GM06990 (cell line): ENCODE results near the gene C22orf39.
A peak's percentile ranks its signal among the peaks of the same experiment; 100 is the strongest.
"Not testable (repeated sequence)": the region's sequence is repeated elsewhere in the genome, so short reads cannot be mapped to it uniquely, and the experiment has no call there.

Experiments used
- DNase-seq: peaks from one replicate; pipeline ENCODE4 v3.0.0-alpha.2; 2011; ENCODE audit not compliant: insufficient read length; ENCODE audit errors: extremely low read depth
- H3K27me3 ChIP-seq: replicated peaks from 2 replicates; pipeline ENCODE4 v1.6.0; 2011; ENCODE audit warnings: low read length; ENCODE audit not compliant: control insufficient read depth, insufficient read depth
- H3K36me3 ChIP-seq: 2 replicates; pipeline ENCODE4 v1.5.1; 2011; ENCODE audit warnings: low read length; ENCODE audit not compliant: control insufficient read depth, insufficient read depth
- H3K4me3 ChIP-seq: replicated peaks from 2 replicates; pipeline ENCODE4 v1.5.1; 2011; ENCODE audit warnings: low read depth, mild to moderate bottlenecking, control low read depth, low read length
- TF ChIP-seq, protein P1 (sequence below): IDR thresholded peaks from 2 replicates; pipeline ENCODE4 v1.5.1; 2011; ENCODE audit warnings: low read length, control low read depth, mild to moderate bottlenecking, inconsistent platforms; ENCODE audit not compliant: insufficient read depth, poor library complexity, severe bottlenecking

Gene C22orf39

DNA sequence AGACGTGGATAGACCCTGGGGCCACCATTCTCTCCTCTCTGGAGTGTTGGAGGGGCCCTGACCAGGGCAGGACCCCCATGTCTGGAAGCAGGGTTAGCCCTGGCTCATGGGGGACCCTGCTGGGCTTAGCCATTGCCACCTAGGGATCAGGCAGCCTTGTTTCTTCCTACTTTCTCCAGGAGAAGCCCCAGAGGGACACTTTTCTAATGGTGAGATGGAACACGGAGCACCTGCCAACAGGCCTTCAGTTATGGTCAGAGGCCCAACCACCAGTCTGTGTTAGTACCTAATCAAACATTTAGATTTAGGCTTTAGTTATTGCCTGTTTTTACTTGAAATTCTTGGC lies 1.9 kb upstream of the C22orf39 start:
- TF ChIP-seq, protein P1, sequence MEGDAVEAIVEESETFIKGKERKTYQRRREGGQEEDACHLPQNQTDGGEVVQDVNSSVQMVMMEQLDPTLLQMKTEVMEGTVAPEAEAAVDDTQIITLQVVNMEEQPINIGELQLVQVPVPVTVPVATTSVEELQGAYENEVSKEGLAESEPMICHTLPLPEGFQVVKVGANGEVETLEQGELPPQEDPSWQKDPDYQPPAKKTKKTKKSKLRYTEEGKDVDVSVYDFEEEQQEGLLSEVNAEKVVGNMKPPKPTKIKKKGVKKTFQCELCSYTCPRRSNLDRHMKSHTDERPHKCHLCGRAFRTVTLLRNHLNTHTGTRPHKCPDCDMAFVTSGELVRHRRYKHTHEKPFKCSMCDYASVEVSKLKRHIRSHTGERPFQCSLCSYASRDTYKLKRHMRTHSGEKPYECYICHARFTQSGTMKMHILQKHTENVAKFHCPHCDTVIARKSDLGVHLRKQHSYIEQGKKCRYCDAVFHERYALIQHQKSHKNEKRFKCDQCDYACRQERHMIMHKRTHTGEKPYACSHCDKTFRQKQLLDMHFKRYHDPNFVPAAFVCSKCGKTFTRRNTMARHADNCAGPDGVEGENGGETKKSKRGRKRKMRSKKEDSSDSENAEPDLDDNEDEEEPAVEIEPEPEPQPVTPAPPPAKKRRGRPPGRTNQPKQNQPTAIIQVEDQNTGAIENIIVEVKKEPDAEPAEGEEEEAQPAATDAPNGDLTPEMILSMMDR, result no peak
- H3K36me3 ChIP-seq, result peaks cover 13% of the 10 kb centered on the region
- DNase-seq, result no peak
- H3K4me3 ChIP-seq, result no peak overlapping the region
- no peaks in the 10 kb centered on the region for H3K27me3 ChIP-seq

DNA sequence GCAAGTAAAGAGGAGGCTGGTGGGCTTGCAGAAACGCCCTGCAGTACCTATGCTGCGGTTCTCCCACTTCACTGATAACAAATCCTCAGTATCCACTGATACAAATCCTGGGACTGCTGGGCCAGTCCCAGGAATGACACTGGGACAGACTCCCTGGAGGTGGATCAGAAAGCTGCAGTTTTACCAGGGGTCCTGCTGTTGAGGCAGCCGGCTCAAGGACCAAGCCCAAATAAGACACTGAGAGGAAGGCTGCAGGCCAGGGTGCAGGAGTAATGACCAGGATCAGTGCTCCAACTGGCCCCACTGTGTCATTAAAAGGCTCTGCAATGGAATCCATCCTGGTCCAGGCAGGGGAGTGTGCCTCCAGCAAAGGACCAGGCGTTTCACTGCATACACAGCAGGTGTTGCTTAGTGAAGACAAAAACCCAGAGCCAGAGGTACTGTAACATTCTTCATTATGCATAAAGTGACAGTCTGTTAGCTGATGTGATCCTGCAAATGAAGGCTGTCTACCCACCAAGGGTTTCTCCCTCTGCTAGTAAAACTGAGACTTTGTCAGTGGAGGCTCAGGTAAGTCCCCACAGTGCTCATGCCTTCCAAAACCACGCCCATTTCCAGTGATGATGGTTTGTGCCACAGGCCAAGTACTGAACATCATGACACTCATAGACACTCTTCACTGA lies 1.4 kb upstream of the C22orf39 start:
- Histone ChIP-seq H3K27me3 (no peaks in the 10 kb centered on the region), H3K36me3 (peaks cover 8% of the 10 kb centered on the region), H3K4me3 (peak overlapping the region; percentile 85)
- TF ChIP-seq, protein P1, result no peak
- peak; percentile 37 for DNase-seq

DNA sequence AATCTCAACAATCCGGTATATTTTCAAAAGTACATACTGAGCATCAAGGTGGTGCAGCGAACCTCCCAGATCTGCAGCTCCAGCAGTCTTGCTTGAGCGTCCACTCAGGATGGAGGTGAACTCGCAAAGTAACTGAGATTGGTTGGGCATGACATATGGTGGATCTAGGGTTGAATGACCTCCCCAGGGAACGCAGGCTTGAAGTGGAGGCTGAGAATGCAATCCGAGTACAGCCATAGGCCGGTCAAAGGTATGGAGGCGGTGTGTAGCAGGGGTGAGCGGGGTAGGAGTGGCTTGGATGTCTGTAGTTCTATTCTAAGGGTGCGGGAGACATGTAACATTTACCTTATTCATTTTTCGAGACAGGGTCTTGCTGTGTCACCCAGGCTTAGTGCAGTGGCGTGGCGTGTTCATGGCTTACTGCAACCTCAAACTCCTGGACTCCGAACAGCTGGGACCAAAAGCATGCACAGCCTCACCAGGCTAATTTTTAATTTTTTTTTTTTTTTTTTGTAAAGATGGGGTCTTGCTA lies 631 bp upstream of the C22orf39 start:
- no peak for DNase-seq
- H3K36me3 ChIP-seq, result peaks cover 1% of the 10 kb centered on the region
- TF ChIP-seq, protein P1, result no peak

DNA sequence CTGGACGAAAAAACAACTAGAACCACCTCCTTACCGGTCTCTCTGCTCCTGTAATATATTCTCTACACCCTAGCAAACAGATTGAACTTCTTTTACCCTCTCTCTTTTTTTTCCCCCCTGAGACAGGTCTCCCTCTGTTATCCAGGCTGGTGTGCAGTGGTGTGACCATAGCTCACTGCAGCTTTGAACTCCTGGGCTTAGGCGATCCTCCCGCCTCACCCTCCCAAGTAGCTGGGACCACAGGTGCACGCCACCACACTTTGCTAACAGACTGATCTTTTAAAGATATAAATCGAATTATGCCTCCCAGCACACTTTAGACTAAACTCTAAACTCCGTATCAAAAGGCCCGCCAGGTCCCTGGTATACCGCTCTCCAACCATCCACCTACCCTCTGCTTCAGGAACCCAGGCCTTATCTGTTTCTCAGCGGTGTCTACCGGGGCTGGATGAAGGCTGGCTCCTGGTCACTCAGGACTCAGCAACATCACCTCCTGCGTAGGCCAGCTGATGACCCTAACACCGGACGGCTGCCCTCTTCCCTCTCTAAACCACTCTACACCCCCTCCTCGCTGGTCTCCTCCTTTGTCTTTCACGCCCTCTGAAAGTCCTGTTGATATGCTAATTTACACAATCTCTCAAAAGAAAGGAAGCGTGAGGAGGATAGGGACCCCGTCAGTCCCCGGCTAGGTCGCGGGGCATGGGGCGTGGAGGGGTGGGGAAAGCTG lies 745 bp downstream of the C22orf39 start:
- TF ChIP-seq, protein P1, result no peak
- no peaks in the 10 kb centered on the region; the same call in none of the 2 replicates for H3K36me3 ChIP-seq
- DNase-seq, result no peak
- peak overlapping the region; percentile 85 for H3K4me3 ChIP-seq
- H3K27me3 ChIP-seq, result no peaks in the 10 kb centered on the region

More for the DNA sequence above, 631 bp upstream of the C22orf39 start:
- Histone ChIP-seq H3K4me3 (peak overlapping the region; percentile 85), H3K27me3 (no peaks in the 10 kb centered on the region)

DNA sequence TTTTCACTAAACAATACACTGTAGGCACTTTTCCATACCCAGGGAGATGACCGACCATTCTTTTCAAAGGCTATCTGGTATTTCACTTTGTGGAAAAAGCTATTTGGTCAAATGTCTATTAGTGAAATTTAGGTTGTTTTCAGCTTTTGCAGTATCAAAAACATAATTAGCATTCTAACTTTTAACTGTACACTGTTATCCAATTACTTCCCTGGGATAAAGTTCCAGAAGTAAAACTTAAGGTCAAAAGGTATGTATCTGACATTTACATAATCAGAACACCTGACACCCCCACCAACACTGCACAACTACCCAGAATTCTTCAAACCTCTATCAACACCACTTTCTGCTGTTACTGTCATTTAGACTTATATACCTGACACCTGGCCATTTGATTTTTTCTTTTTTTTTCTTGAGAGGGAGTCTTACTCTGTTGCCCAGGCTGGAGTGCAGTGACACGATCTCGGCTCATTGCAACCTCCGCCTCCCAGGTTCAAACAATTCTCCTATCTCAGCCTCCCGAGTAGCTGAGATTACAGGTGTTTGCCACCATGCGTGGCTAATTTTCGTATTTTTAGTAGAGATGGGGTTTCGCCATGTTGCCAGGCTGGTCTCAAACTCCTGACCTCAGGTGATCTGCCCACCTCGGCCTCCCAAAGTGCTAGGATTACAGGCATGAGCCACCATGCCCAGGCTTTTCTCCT lies 2.1 kb downstream of the C22orf39 start:
- not testable (repeated sequence) for H3K36me3 ChIP-seq, DNase-seq, H3K27me3 ChIP-seq, H3K4me3 ChIP-seq
